CMK (cell line): Measurements from ENCODE around the gene IFI30.

Experiments used
- DNase-seq: peaks from one replicate; pipeline ENCODE4 v3.0.0-alpha.2; 2010; ENCODE audit warnings: low read depth

Gene IFI30

DNA sequence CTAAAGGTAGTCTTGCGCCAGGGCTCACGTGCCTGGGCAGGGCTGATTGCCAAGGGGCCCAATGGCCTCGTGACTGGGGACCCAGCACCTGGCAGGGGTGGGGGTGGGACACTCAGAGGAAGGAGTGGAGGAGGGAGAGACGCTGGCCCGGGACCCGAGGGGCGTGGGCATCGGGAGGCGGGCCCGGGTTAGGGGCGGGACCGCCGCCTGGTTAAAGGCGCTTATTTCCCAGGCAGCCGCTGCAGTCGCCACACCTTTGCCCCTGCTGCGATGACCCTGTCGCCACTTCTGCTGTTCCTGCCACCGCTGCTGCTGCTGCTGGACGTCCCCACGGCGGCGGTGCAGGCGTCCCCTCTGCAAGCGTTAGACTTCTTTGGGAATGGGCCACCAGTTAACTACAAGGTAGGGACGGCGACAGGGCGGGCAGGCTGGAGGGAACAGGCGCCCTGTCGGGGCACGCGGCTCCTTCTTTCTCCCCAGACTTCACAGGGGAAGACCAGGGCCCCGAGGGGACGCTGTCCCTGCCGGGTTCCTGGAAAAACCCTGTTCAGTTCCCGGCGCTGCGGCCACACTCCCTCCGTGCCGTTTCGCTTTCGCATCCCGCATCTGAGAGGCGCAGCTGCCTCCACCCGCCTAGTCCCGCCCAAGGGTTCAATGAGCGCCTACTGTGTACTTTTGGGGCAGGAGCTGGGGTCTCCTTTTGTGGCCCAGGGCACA, at the start of gene IFI30:
TSS of gene IFI30 (plus strand) at position 242 of the 717 bp plus-strand sequence. CDS start at position 271, 29 bp downstream.
- no peak for DNase-seq

DNA sequence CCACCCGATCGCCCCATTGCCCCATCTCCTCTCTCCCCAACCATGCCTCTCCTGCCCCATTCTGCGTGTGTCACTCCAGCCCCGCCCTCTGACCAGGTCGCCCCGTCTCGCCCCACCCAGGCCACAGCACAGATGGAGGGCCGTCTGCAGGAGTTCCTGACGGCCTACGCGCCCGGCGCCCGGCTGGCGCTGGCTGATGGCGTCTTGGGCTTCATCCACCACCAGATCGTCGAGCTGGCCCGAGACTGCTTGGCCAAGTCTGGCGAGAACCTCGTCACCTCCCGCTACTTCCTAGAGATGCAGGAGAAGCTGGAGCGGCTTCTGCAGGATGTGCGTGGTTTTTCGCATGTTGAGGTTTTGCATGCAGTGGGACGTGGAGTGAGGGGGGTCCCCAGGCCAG, 49.8 kb upstream of the IFI30 start:
- no peak for DNase-seq

DNA sequence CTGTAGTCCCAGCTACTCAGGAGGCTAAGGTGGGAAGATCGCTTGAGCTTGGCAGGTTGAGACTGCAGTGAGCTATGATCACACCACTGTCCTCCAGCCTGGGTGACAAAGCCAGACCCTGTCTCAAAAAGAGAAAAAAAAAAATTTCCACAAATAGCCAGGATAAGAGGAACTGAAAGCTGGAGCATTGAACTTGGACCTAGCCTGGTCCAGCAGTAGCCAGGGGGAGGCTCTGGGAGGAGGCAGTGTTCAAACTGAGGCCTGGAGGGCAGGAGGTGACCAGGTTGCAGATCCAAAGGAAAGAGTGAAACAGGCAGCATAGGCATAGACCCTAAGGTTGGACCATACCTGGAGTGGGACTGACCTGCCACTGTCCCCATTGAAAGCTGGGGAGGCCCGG, 47.5 kb upstream of the IFI30 start:
- no peak for DNase-seq

DNA sequence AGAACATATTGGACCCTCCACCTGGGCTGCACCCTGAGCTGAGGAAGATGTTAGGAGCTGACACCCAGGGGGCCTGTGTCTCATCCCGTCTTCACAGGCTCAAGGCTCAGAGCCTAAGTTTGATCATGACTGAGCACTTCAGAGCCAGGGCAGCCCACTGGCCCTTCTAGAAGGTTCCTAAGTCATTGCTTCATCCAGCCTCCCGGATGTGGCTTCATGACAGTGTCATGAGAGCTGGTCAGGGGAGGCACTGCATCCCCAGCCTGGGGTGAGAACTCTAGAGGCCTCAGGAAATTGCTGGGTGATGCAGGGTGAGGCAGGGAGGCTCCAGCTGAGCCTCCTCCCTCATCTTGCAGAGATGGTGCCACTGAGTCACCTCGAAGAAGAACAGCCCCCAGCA, 45.6 kb upstream of the IFI30 start:
- DNase-seq, result no peak

DNA sequence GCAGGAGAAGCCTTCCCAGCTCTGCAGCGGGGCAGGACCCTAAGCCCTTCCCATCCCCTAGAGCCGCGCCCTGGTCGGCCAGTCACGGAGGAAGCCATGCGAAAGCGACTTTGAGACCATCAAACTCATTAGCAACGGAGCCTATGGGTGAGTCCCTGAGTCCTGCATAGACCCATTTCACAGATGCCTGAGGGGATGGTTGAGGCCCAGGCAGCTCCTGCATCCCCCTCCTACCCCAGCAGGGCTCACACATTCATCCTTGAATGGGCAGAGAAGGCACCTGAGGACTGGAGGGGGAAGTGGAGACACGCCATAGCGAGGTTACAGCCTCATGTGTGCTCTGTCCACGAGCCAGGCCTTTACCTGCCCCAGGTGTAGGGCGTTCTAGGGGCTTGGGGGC, 44.8 kb upstream of the IFI30 start:
- DNase-seq, result no peak

DNA sequence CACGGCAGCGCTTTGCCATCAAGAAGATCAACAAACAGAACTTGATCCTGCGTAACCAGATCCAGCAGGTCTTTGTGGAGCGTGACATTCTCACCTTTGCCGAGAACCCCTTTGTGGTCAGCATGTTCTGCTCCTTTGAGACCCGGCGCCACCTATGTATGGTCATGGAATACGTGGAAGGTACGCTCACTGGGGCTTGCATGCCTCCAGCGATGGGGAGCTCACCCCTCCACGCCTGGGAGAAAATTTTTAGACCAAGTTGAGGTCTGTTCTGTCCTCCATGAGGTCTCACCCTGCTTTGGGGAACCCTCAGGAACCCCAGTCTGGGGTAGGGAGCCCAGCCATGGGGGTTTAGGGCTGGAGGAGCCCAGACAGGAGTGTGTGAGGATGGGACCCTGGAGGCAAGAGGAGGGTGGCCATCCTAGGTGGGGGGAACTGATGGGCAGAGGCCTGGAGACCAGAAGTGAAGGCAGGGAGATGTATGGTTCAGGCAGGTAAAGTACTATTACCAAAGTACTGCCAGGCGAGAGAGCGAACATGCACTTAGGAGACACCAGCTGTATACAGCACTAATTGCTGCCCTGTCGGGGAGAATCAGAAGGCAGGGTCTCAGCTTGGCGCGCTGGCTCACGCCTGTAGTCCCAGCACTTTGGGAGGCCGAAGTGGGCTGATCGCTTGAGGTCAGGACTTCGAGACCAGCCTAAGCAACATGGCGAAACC, 42.9 kb upstream of the IFI30 start:
- no peak for DNase-seq

DNA sequence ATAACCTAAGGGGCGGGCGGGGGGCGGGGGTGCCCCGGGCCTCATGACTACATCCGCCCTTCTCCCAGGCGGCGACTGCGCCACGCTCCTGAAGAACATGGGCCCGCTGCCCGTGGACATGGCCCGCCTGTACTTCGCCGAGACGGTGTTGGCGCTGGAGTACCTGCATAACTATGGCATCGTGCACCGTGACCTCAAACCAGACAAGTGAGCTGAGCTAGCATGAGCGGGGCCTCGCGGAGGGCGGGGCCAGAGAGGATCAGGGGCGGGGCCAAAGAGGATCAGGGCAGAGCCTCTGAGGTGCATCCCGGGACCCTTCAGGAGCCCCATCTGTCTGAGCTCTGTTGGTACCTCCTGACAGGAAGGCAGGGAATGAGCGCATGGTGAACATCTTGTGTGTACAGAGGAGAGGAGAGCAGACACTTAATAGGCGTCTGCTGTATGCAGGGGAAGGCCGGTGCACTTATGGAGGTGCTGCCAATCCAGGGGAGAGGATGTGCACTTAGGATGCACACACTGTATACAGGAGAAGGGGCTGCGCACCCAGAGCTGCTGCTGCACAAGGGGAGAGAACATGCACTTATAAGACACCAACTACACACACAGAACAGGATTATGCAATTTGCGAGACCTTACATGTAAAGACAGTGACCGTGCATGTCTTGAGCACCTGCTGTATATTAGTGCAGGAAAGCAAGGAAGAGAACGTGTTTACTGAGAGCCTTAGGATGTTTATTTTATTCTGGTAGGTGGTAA, 41.6 kb upstream of the IFI30 start:
- no peak for DNase-seq

DNA sequence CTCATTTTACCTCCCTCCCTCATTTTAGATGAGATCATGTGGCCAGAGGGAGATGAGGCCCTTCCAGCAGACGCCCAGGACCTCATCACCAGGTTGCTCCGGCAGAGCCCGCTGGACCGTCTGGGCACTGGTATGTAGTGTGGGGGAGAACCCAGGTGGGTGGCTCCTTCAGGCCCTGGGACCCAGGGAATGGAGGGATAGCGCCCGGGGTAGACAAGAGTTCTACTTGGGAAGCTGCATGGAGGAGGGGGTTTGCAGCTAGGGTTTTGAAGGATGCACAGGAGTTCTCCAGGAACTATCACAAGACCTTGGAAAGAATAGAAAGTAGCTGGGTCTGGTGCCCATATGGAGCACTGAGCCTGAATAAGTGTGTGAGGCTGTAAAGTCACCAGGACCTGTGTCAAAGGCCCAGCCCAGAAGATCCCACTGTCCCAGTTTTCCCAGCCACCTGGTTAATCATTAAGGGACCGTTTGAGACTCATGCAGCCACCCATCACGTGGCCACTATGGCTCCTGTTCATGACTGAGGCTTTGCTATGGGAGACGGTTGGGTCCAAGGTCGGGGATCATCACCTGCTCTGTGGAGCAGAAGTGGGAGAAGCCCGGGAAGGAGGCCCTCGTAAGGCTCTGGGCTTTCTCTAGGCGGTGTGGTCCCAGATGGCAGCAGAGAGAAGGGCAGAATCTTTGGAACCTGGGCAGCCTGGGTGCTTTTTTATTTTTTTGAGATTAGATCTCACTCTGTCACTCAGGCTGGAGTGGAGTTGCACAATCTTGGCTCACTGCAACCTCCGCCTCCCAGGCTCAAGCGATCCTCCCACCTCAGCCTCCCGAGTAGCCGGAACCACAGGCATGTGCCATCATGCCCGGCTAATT, 37.7 kb upstream of the IFI30 start:
- no peak for DNase-seq

DNA sequence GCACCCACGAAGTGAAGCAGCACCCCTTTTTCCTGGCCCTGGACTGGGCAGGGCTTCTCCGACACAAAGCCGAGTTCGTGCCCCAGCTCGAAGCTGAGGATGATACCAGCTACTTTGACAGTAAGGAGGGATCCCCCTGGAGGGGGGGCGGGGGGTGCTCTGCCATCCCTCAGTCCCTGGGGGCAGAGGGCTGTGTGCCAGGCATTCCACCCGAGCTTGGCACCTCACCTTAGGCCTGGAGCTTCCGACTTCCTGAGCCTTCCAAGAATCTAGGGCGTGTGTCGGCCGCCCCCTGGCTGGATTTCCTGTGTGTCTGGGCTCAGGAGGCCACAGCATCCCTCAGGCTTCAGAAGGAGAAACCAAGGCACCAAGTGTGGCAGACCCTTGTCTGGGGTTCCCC, 36.4 kb upstream of the IFI30 start:
- DNase-seq, result no peak

DNA sequence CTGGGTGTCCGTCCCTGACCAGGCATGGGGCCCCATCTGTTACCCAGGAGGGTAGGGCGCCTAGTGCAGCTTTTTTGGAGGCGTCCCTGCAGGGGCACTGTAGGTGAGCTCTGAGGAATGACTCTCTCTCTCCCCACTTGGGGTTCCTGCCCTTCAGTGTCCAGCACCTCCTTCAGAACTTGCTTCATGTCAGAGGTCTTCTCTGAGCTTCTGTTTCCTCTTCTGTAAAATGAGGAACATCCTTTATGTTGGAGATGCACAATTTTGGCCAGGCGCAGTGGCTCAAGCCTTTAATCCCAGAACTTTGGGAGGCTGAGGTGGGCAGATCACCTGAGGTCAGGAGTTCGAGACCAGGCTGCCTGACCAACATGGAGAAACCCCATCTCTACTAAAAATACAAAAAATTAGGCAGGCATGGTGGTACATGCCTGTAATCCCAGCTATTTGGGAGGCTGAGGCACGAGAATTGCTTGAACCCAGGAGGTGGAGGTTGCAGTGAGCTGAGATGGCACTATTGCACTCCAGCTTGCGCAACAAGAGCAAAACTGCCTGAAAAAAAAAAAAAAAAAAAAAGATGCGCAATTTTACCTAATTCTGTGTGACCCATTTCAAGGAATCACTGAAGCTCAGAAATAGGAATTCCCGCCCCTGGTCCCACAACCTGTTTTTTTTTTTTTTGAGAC, 35.8 kb upstream of the IFI30 start:
- DNase-seq, result no peak

DNA sequence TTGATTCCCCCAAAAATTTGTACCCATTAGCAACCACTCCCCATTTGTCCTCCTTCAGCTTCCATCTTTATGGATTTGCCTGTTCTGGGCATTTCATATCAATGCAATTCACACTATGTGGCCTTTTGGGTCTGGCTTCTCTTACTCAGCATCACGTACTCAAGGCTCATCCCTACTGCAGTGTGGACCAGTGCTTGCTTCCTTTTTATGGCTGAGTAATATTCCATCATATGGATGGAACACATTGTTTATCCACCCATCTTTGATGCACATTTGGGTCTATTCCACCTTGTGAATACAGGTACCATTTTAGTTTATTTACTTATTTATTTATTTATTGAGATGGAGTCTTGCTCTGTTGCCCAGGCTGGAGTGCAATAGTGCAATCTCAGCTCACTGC, 33.1 kb upstream of the IFI30 start:
- no peak for DNase-seq

DNA sequence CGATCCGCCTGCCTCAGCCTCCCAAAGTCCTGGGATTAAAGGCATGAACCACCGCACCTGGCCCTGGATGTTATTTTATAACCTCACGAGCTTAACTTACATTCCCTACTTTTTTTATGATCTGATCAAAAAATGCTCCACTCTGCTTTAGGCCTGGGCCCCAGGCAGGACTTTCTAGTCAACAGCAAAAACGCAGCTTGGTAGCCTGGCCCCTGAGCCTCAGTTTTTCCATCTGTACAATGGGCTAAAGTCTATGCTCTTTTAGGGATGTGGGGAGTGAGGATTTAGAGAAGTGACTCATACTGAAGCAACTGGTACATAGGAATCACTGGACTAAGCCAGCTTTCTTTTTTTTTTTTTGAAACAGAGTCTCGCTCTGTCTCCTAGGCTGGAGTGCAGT, 32.6 kb upstream of the IFI30 start:
- no peak for DNase-seq

DNA sequence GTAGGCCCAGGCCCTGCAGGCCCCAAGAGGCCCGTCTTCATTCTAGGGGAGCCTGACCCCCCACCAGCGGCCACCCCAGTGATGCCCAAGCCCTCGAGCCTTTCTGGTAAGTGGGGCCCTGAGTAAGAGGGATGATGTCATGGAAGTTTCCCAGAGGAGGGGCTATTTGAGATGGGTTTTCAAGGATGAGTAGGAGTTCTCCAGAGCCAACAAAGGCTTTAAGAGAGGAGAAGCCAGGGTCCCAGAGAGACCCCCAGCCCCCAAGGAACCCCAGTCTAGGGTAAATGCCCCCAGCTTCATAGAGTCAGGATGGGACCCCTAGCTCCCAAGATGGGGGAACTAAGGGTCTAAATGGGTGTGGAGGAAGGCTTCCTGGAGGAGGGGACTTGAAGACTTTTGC, 29.7 kb upstream of the IFI30 start:
- no peak for DNase-seq

DNA sequence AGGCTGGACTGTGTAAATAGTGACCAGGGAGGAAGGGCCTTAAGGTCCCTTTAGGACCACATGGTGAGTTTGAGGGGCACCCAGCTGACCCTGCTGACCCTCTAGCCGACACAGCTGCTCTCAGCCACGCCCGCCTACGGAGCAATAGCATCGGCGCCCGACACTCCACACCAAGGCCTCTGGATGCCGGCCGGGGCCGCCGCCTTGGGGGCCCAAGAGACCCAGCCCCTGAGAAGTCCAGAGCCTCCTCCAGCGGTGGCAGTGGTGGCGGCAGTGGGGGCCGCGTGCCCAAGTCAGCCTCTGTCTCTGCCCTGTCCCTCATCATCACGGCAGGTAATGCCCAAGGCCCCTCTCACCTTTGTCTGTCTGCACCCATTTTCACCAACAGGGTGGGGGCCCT, 29.3 kb upstream of the IFI30 start:
- no peak for DNase-seq

DNA sequence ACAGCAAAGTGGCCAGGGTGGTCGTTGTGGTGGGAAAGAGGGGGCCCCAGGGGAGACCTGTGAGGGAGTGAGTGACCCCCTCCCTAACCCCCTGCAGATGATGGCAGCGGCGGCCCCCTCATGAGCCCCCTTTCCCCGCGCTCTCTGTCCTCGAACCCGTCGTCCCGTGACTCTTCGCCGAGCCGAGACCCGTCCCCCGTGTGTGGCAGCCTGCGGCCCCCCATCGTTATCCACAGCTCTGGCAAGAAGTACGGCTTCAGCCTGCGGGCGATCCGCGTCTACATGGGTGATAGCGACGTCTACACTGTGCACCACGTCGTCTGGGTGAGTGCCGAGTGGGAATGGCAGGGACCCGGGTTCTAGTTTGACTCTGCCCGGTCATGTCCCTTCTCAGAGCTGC, 28.7 kb upstream of the IFI30 start:
- no peak for DNase-seq

DNA sequence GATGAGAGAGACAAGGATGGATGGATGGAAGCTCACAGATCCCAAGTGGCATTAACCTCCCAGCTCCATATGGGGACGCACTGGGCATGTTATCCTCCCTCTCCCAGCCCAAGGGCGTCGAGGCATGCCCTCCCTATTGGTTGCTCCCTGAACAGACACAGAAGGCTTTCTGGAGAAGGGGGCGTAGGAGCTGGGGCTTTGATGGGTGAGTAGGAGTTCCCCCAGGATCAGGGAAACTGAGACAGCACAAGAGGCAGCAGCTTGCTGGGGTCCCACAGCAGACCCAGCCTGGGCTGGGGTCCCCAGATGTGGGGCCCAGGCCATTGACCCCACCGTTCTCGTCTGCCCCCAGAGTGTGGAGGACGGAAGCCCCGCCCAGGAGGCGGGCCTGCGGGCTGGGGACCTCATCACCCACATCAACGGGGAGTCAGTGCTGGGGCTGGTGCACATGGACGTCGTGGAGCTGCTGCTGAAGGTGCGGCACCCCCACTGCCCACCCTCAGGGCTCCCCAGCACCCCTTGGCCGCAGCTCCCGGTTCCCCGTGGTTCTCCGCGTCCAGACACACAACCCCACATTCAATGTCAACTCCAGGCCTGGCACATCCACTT, 28.1 kb upstream of the IFI30 start:
- no peak for DNase-seq

DNA sequence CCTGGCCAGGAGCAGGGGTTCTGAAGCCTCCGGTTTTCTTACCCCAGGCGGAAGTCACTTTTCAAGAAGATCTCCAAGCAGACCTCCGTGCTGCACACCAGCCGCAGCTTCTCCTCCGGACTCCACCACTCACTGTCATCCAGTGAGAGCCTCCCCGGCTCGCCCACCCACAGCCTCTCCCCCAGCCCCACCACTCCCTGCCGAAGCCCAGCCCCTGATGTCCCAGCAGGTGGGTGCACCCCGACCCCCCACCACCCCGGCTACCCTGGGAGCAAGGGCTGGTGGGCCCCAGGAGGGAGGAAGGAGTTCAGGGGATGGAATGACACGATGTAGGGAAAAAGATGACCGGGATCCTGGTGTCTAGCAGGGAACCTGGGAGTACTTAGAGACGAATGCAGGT, 26.2 kb upstream of the IFI30 start:
- DNase-seq, result no peak

DNA sequence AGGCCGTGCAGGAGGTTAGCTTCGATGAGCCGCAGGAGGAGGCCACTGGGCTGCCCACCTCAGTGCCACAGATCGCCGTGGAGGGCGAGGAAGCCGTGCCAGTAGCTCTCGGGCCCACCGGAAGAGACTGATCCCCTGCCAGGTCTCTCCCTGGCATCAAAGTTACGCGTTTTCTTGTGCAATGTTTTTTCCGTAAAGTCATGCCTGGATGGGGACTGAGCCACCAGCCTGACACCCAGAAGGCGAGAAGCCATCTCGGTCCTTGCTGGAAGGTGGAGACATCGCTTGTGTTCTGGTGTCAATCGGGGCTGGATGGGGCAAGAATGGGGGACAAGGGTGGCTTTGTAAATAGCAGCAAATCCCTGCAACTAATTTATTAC, 24.0 kb upstream of the IFI30 start:
- DNase-seq, result no peak

DNA sequence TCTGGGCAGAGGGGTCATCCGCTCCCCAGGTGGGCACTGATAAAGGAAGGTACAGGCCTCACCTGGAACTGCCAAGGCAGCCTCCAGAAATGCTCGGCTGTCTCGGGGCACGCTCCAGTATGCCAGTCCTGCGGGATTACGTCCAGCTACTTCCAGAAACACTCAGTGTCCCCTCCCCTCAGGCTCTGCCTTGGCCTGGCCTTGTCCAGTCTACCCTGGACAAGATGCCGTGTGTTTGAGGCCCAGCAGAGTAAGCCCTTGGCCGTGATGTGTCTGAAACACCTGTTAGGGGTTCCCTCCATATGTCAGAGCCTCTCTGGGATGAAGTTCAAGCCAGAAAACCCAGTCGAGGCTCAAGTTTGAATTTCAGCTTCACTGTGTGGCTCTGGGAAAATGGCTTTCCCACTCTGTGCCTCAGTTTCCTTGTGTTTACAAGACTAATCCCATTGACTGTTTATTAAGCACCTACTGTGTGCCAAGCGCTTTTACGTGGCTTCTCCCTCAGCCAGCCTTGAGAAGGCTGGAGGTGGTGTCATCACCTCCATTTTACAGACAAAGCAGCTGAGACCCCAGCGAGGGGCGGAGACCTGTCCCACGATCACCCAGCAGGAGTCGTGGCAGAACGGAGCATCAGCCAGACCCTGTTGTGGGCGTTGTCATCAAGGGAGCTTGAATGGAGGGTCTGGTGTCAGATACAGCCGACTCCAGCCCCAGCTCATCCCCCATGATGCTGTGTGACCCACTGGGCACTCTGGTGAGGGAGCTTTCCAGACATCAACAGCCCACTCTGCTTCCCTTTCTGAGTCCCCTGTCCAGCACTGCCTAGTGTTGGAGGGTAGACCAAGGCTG, 22.6 kb upstream of the IFI30 start:
- DNase-seq, result no peak

DNA sequence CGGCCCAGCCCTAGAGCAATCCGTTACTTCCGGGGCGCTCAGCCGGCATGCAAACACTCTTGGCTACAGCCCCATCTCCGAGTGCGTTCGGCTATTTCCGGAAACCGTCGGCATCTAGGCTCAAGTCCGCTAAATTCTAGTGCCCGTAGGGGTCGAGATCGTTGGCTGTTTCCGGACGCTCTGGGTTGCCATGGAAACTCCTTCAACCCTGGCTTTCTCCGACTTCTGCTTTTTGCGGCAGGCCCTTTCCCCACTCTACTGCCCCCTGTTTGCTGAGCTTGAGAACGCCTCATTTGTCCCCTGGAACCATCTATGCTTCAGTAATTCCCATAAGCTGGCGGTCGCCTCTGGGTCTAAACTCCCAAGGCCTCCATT, 21.2 kb upstream of the IFI30 start:
- peak; percentile 90 for DNase-seq
